MG63 (cell line): ENCODE data around the gene SRSF7. TPM values are rescaled to one million over a fixed set of nuclear protein-coding genes. Genes with fewer than 3 reads are reported as not detected.

Experiments
- DNase-seq: peaks from one replicate; pipeline ENCODE4 v3.0.0-alpha.2; 2020
- H3K27me3 ChIP-seq: fragments of 250-450 bp; sonication (Bioruptor Pico); 2 replicates; pipeline ENCODE4 v1.5.1; 2020; ENCODE audit warnings: mild to moderate bottlenecking, moderate library complexity
- H3K36me3 ChIP-seq: fragments of 250-450 bp; sonication (Bioruptor Pico); 2 replicates; pipeline ENCODE4 v1.5.1; 2020; ENCODE audit warnings: mild to moderate bottlenecking, moderate library complexity
- H3K4me3 ChIP-seq: fragments of 250-450 bp; sonication (Bioruptor Pico); 2 replicates; pipeline ENCODE4 v1.5.1; 2020; ENCODE audit warnings: mild to moderate bottlenecking, moderate library complexity
- H3K9me3 ChIP-seq: fragments of 250-450 bp; sonication (Bioruptor Pico); 2 replicates; pipeline ENCODE4 v1.5.1; 2020; ENCODE audit warnings: mild to moderate bottlenecking, moderate library complexity
- total RNA-seq: library from RNA; depleted of rRNA; stranded (reverse); fragments of >200 nt; shearing (Covaris generic); gene quantifications from 2 replicates; pipeline ENCODE4 v1.2.3, GENCODE V29; 2014; ENCODE audit warnings: low replicate concordance; rRNA removed

SRSF7 gene
- total RNA-seq, 1 experiment from 2014 or later, result 178 TPM

- Histone ChIP-seq H3K9me3 (no peaks in the 10 kb centered on the region; the same call in 1 of the 2 replicates), H3K4me3 (no peak overlapping the region), H3K36me3 (no peaks in the 10 kb centered on the region), H3K27me3 (no peaks in the 10 kb centered on the region)
- peak; percentile 48 for DNase-seq
Observed at GRCh38 chr2:38700881-38701458, 50.2 kb downstream of the SRSF7 start.

GRCh38 chr2:38700113-38700785 is 50.9 kb downstream of the SRSF7 start:
- Histone ChIP-seq H3K36me3 (no peaks in the 10 kb centered on the region), H3K4me3 (no peak overlapping the region), H3K9me3 (no peaks in the 10 kb centered on the region; the same call in 1 of the 2 replicates), H3K27me3 (no peaks in the 10 kb centered on the region)
- no peak for DNase-seq

- Histone ChIP-seq H3K9me3 (no peaks in the 10 kb centered on the region; the same call in 1 of the 2 replicates), H3K27me3 (no peaks in the 10 kb centered on the region), H3K36me3 (no peaks in the 10 kb centered on the region), H3K4me3 (no peak overlapping the region)
- DNase-seq, result no peak
Observed at GRCh38 chr2:38698467-38699003, 52.6 kb downstream of the SRSF7 start.

GRCh38 chr2:38697116-38697840 is 53.9 kb downstream of the SRSF7 start:
- Histone ChIP-seq H3K27me3 (no peaks in the 10 kb centered on the region), H3K9me3 (no peaks in the 10 kb centered on the region; the same call in 1 of the 2 replicates), H3K36me3 (no peaks in the 10 kb centered on the region; the same call in 1 of the 2 replicates), H3K4me3 (no peak overlapping the region)
- no peak for DNase-seq

Other genes with a start within 250 kb of the SRSF7 start
- 30.5 and 34.1 TPM in 2 replicates for gene HNRNPLL, start 148.4 kb downstream of the SRSF7 start, total RNA-seq
- gene GALM, start 85.2 kb downstream of the SRSF7 start, total RNA-seq, result 13.7 and 21.1 TPM in 2 replicates
- gene GEMIN6, start 26.8 kb upstream of the SRSF7 start, total RNA-seq, result 12.9 and 13.0 TPM in 2 replicates
- gene DHX57, start 124.6 kb upstream of the SRSF7 start, total RNA-seq, result 11.4 and 28.7 TPM in 2 replicates
- gene MORN2, start 124.6 kb upstream of the SRSF7 start, total RNA-seq, result 21.8 and 126 TPM in 2 replicates
- gene ARHGEF33, start 138.5 kb upstream of the SRSF7 start, total RNA-seq, result 0.05 TPM in 1 of 2 replicates, not detected in the other